Mesendoderm (in vitro differentiated cells): ENCODE measurements around the gene SUGCT.

Experiments
- DNase-seq: peaks from one replicate; pipeline ENCODE4 v3.0.0; 2013
- H2AK5ac ChIP-seq: 2 replicates; pipeline ENCODE4 v1.6.1; 2013; ENCODE audit warnings: low read length, inconsistent platforms
- H2BK120ac ChIP-seq: 2 replicates; pipeline ENCODE4 v1.6.1; 2013; ENCODE audit warnings: low read depth, mild to moderate bottlenecking, low read length, moderate library complexity, mixed read lengths
- H2BK15ac ChIP-seq: replicated peaks from 2 replicates; pipeline ENCODE4 v1.6.1; 2013; ENCODE audit warnings: low read depth, mild to moderate bottlenecking, moderate library complexity
- H2BK5ac ChIP-seq: 2 replicates; pipeline ENCODE4 v1.6.1; 2013; ENCODE audit warnings: low read length, inconsistent platforms
- H3K18ac ChIP-seq: 2 replicates; pipeline ENCODE4 v1.6.1; 2013; ENCODE audit warnings: mild to moderate bottlenecking, low read length, mixed read lengths
- H3K23ac ChIP-seq: one replicate; pipeline ENCODE4 v1.6.1; 2013; ENCODE audit warnings: low read length
- H3K27ac ChIP-seq: 2 replicates; pipeline ENCODE4 v1.5.1; 2013; ENCODE audit warnings: low read depth, mild to moderate bottlenecking, inconsistent platforms, low read length, moderate library complexity
- H3K27me3 ChIP-seq: 2 replicates; pipeline ENCODE4 v1.6.1; 2013; ENCODE audit warnings: low read length, control low read depth, mild to moderate bottlenecking, inconsistent platforms; ENCODE audit not compliant: insufficient read depth, poor library complexity
- H3K36me3 ChIP-seq: 2 replicates; pipeline ENCODE4 v1.6.1; 2013; ENCODE audit warnings: low read length, inconsistent platforms; ENCODE audit not compliant: control insufficient read depth, insufficient read depth
- H3K4ac ChIP-seq: one replicate; pipeline ENCODE4 v1.6.1; 2013; ENCODE audit warnings: low read depth, mild to moderate bottlenecking, low read length, moderate library complexity
- H3K4me1 ChIP-seq: 2 replicates; pipeline ENCODE4 v1.6.1; 2013; ENCODE audit warnings: low read depth, low read length, inconsistent platforms; ENCODE audit not compliant: control insufficient read depth
- H3K4me2 ChIP-seq: 2 replicates; pipeline ENCODE4 v1.6.1; 2013; ENCODE audit warnings: low read length
- H3K4me3 ChIP-seq: 2 replicates; pipeline ENCODE4 v1.5.1; 2013; ENCODE audit warnings: mild to moderate bottlenecking, low read length
- H3K56ac ChIP-seq: one replicate; pipeline ENCODE4 v1.6.1; 2013; ENCODE audit warnings: low read length
- H3K79me1 ChIP-seq: 2 replicates; pipeline ENCODE4 v1.6.1; 2013; ENCODE audit warnings: low read length, inconsistent platforms
- H3K79me2 ChIP-seq: 2 replicates; pipeline ENCODE4 v1.6.1; 2013; ENCODE audit warnings: mild to moderate bottlenecking, low read length; ENCODE audit not compliant: control insufficient read depth, insufficient read depth
- H3K9ac ChIP-seq: 2 replicates; pipeline ENCODE4 v1.6.1; 2013; ENCODE audit warnings: low read length, inconsistent platforms
- H4K5ac ChIP-seq: one replicate; pipeline ENCODE4 v1.6.1; 2013; ENCODE audit warnings: low read length
- H4K8ac ChIP-seq: one replicate; pipeline ENCODE4 v1.6.1; 2013; ENCODE audit warnings: low read depth, mild to moderate bottlenecking, control low read depth, low read length, moderate library complexity
- WGBS: extraction: QIAGEN DNeasy Blood & Tissue Kit; methylation state at CpG from one replicate; pipeline ENCODE4 v1.1.7; 2013; ENCODE audit warnings: low lambda C conversion rate, missing lambda C conversion rate; ENCODE audit not compliant: insufficient coverage; ENCODE audit errors: extremely low coverage; 5-methylcytosine and 5-hydroxymethylcytosine counted together

SUGCT gene

GRCh38 chr7:40471891-40472290 lies 337.1 kb downstream of the SUGCT start:
- H3K4ac ChIP-seq: no peak overlapping the region
- no peak overlapping the region for H4K5ac ChIP-seq
- H3K4me2 ChIP-seq: no peak overlapping the region
- no peak overlapping the region for H2BK120ac ChIP-seq
- H2BK5ac ChIP-seq: no peak overlapping the region
- H3K23ac ChIP-seq: no peak overlapping the region
- H3K79me1 ChIP-seq: no peaks in the 10 kb centered on the region
- H3K4me1 ChIP-seq: no peaks in the 10 kb centered on the region
- no peak for DNase-seq
- no peak overlapping the region for H3K56ac ChIP-seq
- H4K8ac ChIP-seq: no peak overlapping the region
- H3K4me3 ChIP-seq: no peak overlapping the region
- no peak overlapping the region for H2AK5ac ChIP-seq
- no peaks in the 10 kb centered on the region for H3K36me3 ChIP-seq
- H3K79me2 ChIP-seq: no peaks in the 10 kb centered on the region
- H3K18ac ChIP-seq: no peak overlapping the region
- H2BK15ac ChIP-seq: no peak overlapping the region
- H3K27me3 ChIP-seq: no peaks in the 10 kb centered on the region
- no peak overlapping the region for H3K27ac ChIP-seq
- no peak overlapping the region for H3K9ac ChIP-seq
- no CpG with 5 or more reads among the region's 4 CpGs for WGBS

GRCh38 chr7:40474790-40475680 lies 340.2 kb downstream of the SUGCT start:
- no peak overlapping the region for H2BK15ac ChIP-seq
- no peak overlapping the region for H3K23ac ChIP-seq
- no peaks in the 10 kb centered on the region for H3K79me2 ChIP-seq
- no peaks in the 10 kb centered on the region for H3K79me1 ChIP-seq
- no peaks in the 10 kb centered on the region for H3K36me3 ChIP-seq
- no peaks in the 10 kb centered on the region for H3K27me3 ChIP-seq
- H4K8ac ChIP-seq: no peak overlapping the region
- no CpG with 5 or more reads among the region's 8 CpGs for WGBS
- no peak overlapping the region for H3K27ac ChIP-seq
- no peak overlapping the region for H2BK120ac ChIP-seq
- no peak overlapping the region for H2AK5ac ChIP-seq
- H3K4me1 ChIP-seq: no peaks in the 10 kb centered on the region
- no peak for DNase-seq
- H3K9ac ChIP-seq: no peak overlapping the region
- H2BK5ac ChIP-seq: no peak overlapping the region
- no peak overlapping the region for H3K4me3 ChIP-seq
- no peak overlapping the region for H3K4me2 ChIP-seq
- H3K56ac ChIP-seq: no peak overlapping the region
- H3K4ac ChIP-seq: no peak overlapping the region
- H4K5ac ChIP-seq: no peak overlapping the region
- no peak overlapping the region for H3K18ac ChIP-seq

GRCh38 chr7:40475681-40475982 lies 340.8 kb downstream of the SUGCT start:
- WGBS: no CpG with 5 or more reads among the region's 1 CpG
- no peaks in the 10 kb centered on the region for H3K79me1 ChIP-seq
- no peaks in the 10 kb centered on the region for H3K27me3 ChIP-seq

GRCh38 chr7:40477094-40477493 lies 342.3 kb downstream of the SUGCT start:
- Histone ChIP-seq H2BK120ac (no peak overlapping the region), H3K79me2 (no peaks in the 10 kb centered on the region), H4K8ac (no peak overlapping the region), H3K79me1 (no peaks in the 10 kb centered on the region), H2BK5ac (no peak overlapping the region), H4K5ac (no peak overlapping the region), H3K56ac (no peak overlapping the region), H2AK5ac (no peak overlapping the region), H3K4ac (no peak overlapping the region), H3K4me1 (no peaks in the 10 kb centered on the region), H3K27me3 (no peaks in the 10 kb centered on the region), H2BK15ac (no peak overlapping the region), H3K23ac (no peak overlapping the region), H3K27ac (no peak overlapping the region), H3K9ac (no peak overlapping the region), H3K18ac (no peak overlapping the region), H3K4me2 (no peak overlapping the region), H3K36me3 (no peaks in the 10 kb centered on the region), H3K4me3 (no peak overlapping the region)
- no CpG with 5 or more reads among the region's 2 CpGs for WGBS
- DNase-seq: no peak

More at GRCh38 chr7:40475681-40475982, 340.8 kb downstream of the SUGCT start:
- no peak overlapping the region for H3K4ac ChIP-seq
- H2BK120ac ChIP-seq: no peak overlapping the region
- no peaks in the 10 kb centered on the region for H3K4me1 ChIP-seq
- no peaks in the 10 kb centered on the region for H3K79me2 ChIP-seq
- no peak overlapping the region for H3K4me3 ChIP-seq
- H3K23ac ChIP-seq: no peak overlapping the region
- H4K5ac ChIP-seq: no peak overlapping the region
- H3K56ac ChIP-seq: no peak overlapping the region
- H3K36me3 ChIP-seq: no peaks in the 10 kb centered on the region
- no peak for DNase-seq
- H2AK5ac ChIP-seq: no peak overlapping the region
- no peak overlapping the region for H3K27ac ChIP-seq
- H2BK5ac ChIP-seq: no peak overlapping the region
- H3K4me2 ChIP-seq: no peak overlapping the region
- H3K18ac ChIP-seq: no peak overlapping the region
- no peak overlapping the region for H3K9ac ChIP-seq
- no peak overlapping the region for H4K8ac ChIP-seq
- no peak overlapping the region for H2BK15ac ChIP-seq

- no peak overlapping the region for H3K23ac ChIP-seq
- no peak overlapping the region for H2BK5ac ChIP-seq
- no peak overlapping the region for H3K4me3 ChIP-seq
- H3K79me1 ChIP-seq: no peaks in the 10 kb centered on the region
- no peak overlapping the region for H3K56ac ChIP-seq
- H3K18ac ChIP-seq: no peak overlapping the region
- no peak overlapping the region for H3K4me2 ChIP-seq
- WGBS: no CpG with 5 or more reads among the region's 3 CpGs
- DNase-seq: no peak
- H4K8ac ChIP-seq: no peak overlapping the region
- no peaks in the 10 kb centered on the region for H3K79me2 ChIP-seq
- no peak overlapping the region for H2BK120ac ChIP-seq
- H3K36me3 ChIP-seq: no peaks in the 10 kb centered on the region
- no peaks in the 10 kb centered on the region for H3K4me1 ChIP-seq
- no peak overlapping the region for H3K27ac ChIP-seq
- no peak overlapping the region for H3K9ac ChIP-seq
- H2AK5ac ChIP-seq: no peak overlapping the region
- no peak overlapping the region for H2BK15ac ChIP-seq
- H3K27me3 ChIP-seq: no peaks in the 10 kb centered on the region
- H4K5ac ChIP-seq: no peak overlapping the region
- H3K4ac ChIP-seq: no peak overlapping the region
Measured at GRCh38 chr7:40482845-40483244, 348.0 kb downstream of the SUGCT start.

GRCh38 chr7:40483630-40484029 lies 348.8 kb downstream of the SUGCT start:
- WGBS: no CpG with 5 or more reads among the region's 1 CpG

More at GRCh38 chr7:40483630-40484029, 348.8 kb downstream of the SUGCT start:
- H3K27me3 ChIP-seq: no peaks in the 10 kb centered on the region
- H3K4ac ChIP-seq: no peak overlapping the region
- no peak overlapping the region for H2BK5ac ChIP-seq
- H3K79me1 ChIP-seq: no peaks in the 10 kb centered on the region
- H3K9ac ChIP-seq: no peak overlapping the region
- H3K4me1 ChIP-seq: no peaks in the 10 kb centered on the region
- H4K5ac ChIP-seq: no peak overlapping the region
- H2BK15ac ChIP-seq: no peak overlapping the region
- no peak overlapping the region for H3K4me2 ChIP-seq
- no peak overlapping the region for H4K8ac ChIP-seq
- no peak overlapping the region for H3K4me3 ChIP-seq
- H3K36me3 ChIP-seq: no peaks in the 10 kb centered on the region
- H2AK5ac ChIP-seq: no peak overlapping the region
- DNase-seq: no peak
- no peak overlapping the region for H3K18ac ChIP-seq
- H3K79me2 ChIP-seq: no peaks in the 10 kb centered on the region
- H2BK120ac ChIP-seq: no peak overlapping the region
- H3K56ac ChIP-seq: no peak overlapping the region
- no peak overlapping the region for H3K23ac ChIP-seq
- H3K27ac ChIP-seq: no peak overlapping the region
